Heart left ventricle (tissue), 16 donors: Measurements from ENCODE around the gene ANGPTL2. TPM values are rescaled to one million over a fixed set of nuclear protein-coding genes. Genes with fewer than 3 reads are reported as not detected.

Source experiments
- ATAC-seq, 4 donors: fragments of 200-7000 bp; cut with Tn5 transposase; one replicate each; pipeline ENCODE4 v1.9.1; 2020 to 2022; ENCODE audit warnings: moderate library complexity in 4 of 4, mild to moderate bottlenecking in 3 of 4, moderate number of reproducible peaks in 1 of 4
- DNase-seq, 5 donors: peaks; one replicate each; pipeline ENCODE4 v3.0.0-alpha.2; 2020
- H3K27ac ChIP-seq, 12 donors: fragments of 200-600 bp; sonication (generic) in 4 of 12; one replicate each; pipeline versions ENCODE4 v1.5.0 to v1.8.0; 2016 to 2022; ENCODE audit warnings: mild to moderate bottlenecking in 2 of 12
- H3K27me3 ChIP-seq, 9 donors: fragments of 200-600 bp; sonication (generic) in 2 of 9; one replicate each; pipeline versions ENCODE4 v1.5.1 to v1.8.0; 2016 to 2022; ENCODE audit warnings: mild to moderate bottlenecking in 3 of 9
- H3K36me3 ChIP-seq, 9 donors: fragments of 200-600 bp; sonication (generic) in 2 of 9; one replicate each; pipeline versions ENCODE4 v1.5.0 to v1.8.0; 2018 to 2022; ENCODE audit warnings: mild to moderate bottlenecking in 2 of 9
- H3K4me1 ChIP-seq, 12 donors: fragments of 200-600 bp; sonication (generic) in 4 of 12; one replicate each; pipeline versions ENCODE4 v1.5.0 to v1.8.0; 2016 to 2022; ENCODE audit warnings: mild to moderate bottlenecking in 3 of 12
- H3K4me3 ChIP-seq, 12 donors: fragments of 200-600 bp; sonication (generic) in 4 of 12; one replicate each; pipeline versions ENCODE4 v1.5.0 to v1.8.0; 2017 to 2022; ENCODE audit warnings: mild to moderate bottlenecking in 9 of 12, moderate library complexity in 4 of 12
- H3K9me3 ChIP-seq, 12 donors: fragments of 200-600 bp; sonication (generic) in 4 of 12; one replicate each; pipeline versions ENCODE4 v1.5.0 to v1.8.0; 2016 to 2022; ENCODE audit warnings: mild to moderate bottlenecking in 1 of 12
- CTCF ChIP-seq, 12 donors: fragments of 200-600 bp; sonication (generic) in 4 of 12; IDR thresholded peaks; one replicate each; pipeline versions ENCODE4 v1.5.0 to v1.8.0; 2018 to 2022; ENCODE audit warnings: antibody characterized with exemption in 12 of 12, mild to moderate bottlenecking in 5 of 12
- POLR2A ChIP-seq, 2 donors: fragments of 450-650 bp; IDR thresholded peaks; one replicate each; pipeline ENCODE4 v1.6.1; 2017; ENCODE audit warnings: antibody characterized with exemption in 2 of 2, mild to moderate bottlenecking in 2 of 2, moderate library complexity in 2 of 2
- WGBS, 4 donors: extraction: QIAGEN DNeasy Blood & Tissue Kit in 2 of 4; methylation state at CpG; one replicate each; pipeline versions ENCODE4 v1.1.5 to v1.1.7; 2013 to 2018; 5-methylcytosine and 5-hydroxymethylcytosine counted together
- intact Hi-C, 10 donors: fragments of 100-400 bp; cut with DNase I; formaldehyde crosslinking; loops; one replicate each; pipeline versions ENCODE4 v1.11.1 to v1.14.2; 2022
- polyA plus RNA-seq, 2 donors: library from polyadenylated mRNA; stranded (reverse); fragments of 200-250 nt; gene quantifications; one replicate each; pipeline ENCODE4 v1.2.3, GENCODE V29; 2013
- total RNA-seq, 9 donors: library from RNA; depleted of rRNA in 2 of 9; stranded (reverse); fragments of >200 nt in 2 of 9; fragmentation: NEBNext Ultra II Directional in 3 of 9; extraction: Animal tissue kit (Norgen Biotek cat#: 25700) in 3 of 9; gene quantifications; one replicate each; pipeline versions ENCODE4 v1.1.0 to v1.2.4, GENCODE V29; 2016 to 2023
- donor health status: ischemic (EF 13 %, LVEDD 7.1; RV severe dilation, severe dysfunction).
- donor health status: healthy with polysubstance abuse.
- donor health status: DM: no; HTN: yes; CAD: no.
- donor health status: DM: no; HTN: no; CAD: no.
- donor health status: ischemic (EF 25% LVEDD 6.9; RV normal size, moderate dysfunction).
- donor health status: ischemic (EF 25% LVEDD 5.7; RV mildly dilated, moderate dysfunction).
- donor health status: healthy.
- donor health status: DM: yes; HTN: yes; CAD: no.
- donor health status: ischemic (EF 35%, LVEDD 5.7; RV mildly dilated, moderate dysfunction).
- donor health status: nonischemic (EF 11% LVEDD 7.7; RV severe dilation, severe dysfunction).
- donor health status: DM: yes; HTN: yes; CAD: no.
- donor health status: PGD.
- donor health status: ischemic (EF 29% LVEDD 5.4; RV normal size, mild dysfunction).
- donor health status: nonischemic (EF 23%, LVEDD 6.1; RV moderate dilation, normal function).

ANGPTL2 gene
- total and polyA plus RNA-seq, 11 donors = 17.0 to 92.5 (median 45.8) TPM

- DNase-seq (no peak), ATAC-seq (peak in 1 of 4 donors; percentile 38)
- no peak overlapping the region for H3K4me3 ChIP-seq
- no peaks in the 10 kb centered on the region for H3K27me3 ChIP-seq
- no peak for TF ChIP-seq POLR2A (IDR thresholded peaks at IDR 0.05)
- no peak for TF ChIP-seq CTCF (IDR thresholded peaks at IDR 0.05)
- H3K9me3 ChIP-seq = no peaks in the 10 kb centered on the region
- 76 to 100% (median 78%) methylated on average over 1 of the region's 1 CpG for WGBS, 4 donors
- H3K27ac ChIP-seq = peak overlapping the region in 3 of 12 donors; percentile 1 to 23 (median 6)
- intact Hi-C loops = loop anchor here in 2 of 10 donors (5.0 to 10.0 kb wide), 2 partner anchors 43 to 54 kb away; partner anchors contain the start of gene ANGPTL2 (in 1 of the 2)
- H3K36me3 ChIP-seq = no peaks in the 10 kb centered on the region
- peaks cover 0 to 72% (median 47%) of the 10 kb centered on the region in 12 donors for H3K4me1 ChIP-seq
These were observed 43.4 kb downstream of the ANGPTL2 start for GRCh38 chr9:127078988-127079387.

- ATAC-seq (peak in 1 of 4 donors; percentile 46), DNase-seq (no peak)
- Histone ChIP-seq H3K4me3 (no peak overlapping the region), H3K9me3 (no peaks in the 10 kb centered on the region), H3K27ac (peak overlapping the region in 4 of 12 donors; percentile 10 to 57 (median 34)), H3K27me3 (no peaks in the 10 kb centered on the region), H3K4me1 (peaks cover 0 to 65% (median 46%) of the 10 kb centered on the region in 12 donors), H3K36me3 (no peaks in the 10 kb centered on the region)
- WGBS, 4 donors = 73 to 78% (median 76%) methylated on average over 6 of the region's 6 CpGs
- TF ChIP-seq POLR2A (IDR thresholded peaks at IDR 0.05) = no peak
- no peak for TF ChIP-seq CTCF (IDR thresholded peaks at IDR 0.05)
- intact Hi-C loops = loop anchor here in 2 of 10 donors (5.0 to 10.0 kb wide), 2 partner anchors 44 to 54 kb away; partner anchors contain the start of gene ANGPTL2 (in 1 of the 2)
These were observed 44.1 kb downstream of the ANGPTL2 start for GRCh38 chr9:127078336-127078735.

- Histone ChIP-seq H3K4me1 (peaks cover 0 to 58% (median 39%) of the 10 kb centered on the region in 12 donors), H3K4me3 (no peak overlapping the region), H3K27ac (peak overlapping the region in 4 of 12 donors; percentile 7 to 57 (median 38)), H3K36me3 (no peaks in the 10 kb centered on the region), H3K9me3 (no peaks in the 10 kb centered on the region), H3K27me3 (no peaks in the 10 kb centered on the region)
- DNase-seq (no peak), ATAC-seq (no peak)
- TF ChIP-seq POLR2A (IDR thresholded peaks at IDR 0.05) (no peak), CTCF (IDR thresholded peaks at IDR 0.05) (no peak)
- 50 to 77% (median 62%) methylated on average over 2 of the region's 2 CpGs for WGBS, 4 donors
- intact Hi-C loops = loop anchor here in 2 of 10 donors (5.0 to 10.0 kb wide), 2 partner anchors 45 to 53 kb away; partner anchors contain the start of gene ANGPTL2 (in 1 of the 2)
These were observed 44.8 kb downstream of the ANGPTL2 start for GRCh38 chr9:127077644-127077946.

- no peak for ATAC-seq
- intact Hi-C loops = loop anchor here in 2 of 10 donors (5.0 to 10.0 kb wide), 2 partner anchors 45 to 52 kb away; partner anchors contain the start of gene ANGPTL2 (in 1 of the 2)
These were observed 45.4 kb downstream of the ANGPTL2 start for GRCh38 chr9:127076860-127077643.

More at GRCh38 chr9:127076860-127077643, 45.4 kb downstream of the ANGPTL2 start:
- Histone ChIP-seq H3K27ac (peak overlapping the region in 4 of 12 donors; percentile 31 to 57 (median 42)), H3K36me3 (no peaks in the 10 kb centered on the region), H3K4me1 (peaks cover 0 to 53% (median 36%) of the 10 kb centered on the region in 12 donors), H3K9me3 (peaks cover 0 to 3% (median 0%) of the 10 kb centered on the region in 12 donors), H3K27me3 (no peaks in the 10 kb centered on the region), H3K4me3 (no peak overlapping the region)
- WGBS, 4 donors = 78 to 82% (median 80%) methylated on average over 5 of the region's 5 CpGs
- no peak for TF ChIP-seq POLR2A (IDR thresholded peaks at IDR 0.05)
- TF ChIP-seq CTCF (IDR thresholded peaks at IDR 0.05) = no peak
- no peak for DNase-seq
